HepG2 (cell line): ENCODE measurements around the gene PHF23. TPM values are rescaled to one million over a fixed set of nuclear protein-coding genes. Genes with fewer than 3 reads are reported as not detected.

Experiments used
- ELF4 ChIP-seq: sonication (generic); formaldehyde crosslinking; IDR thresholded peaks from 2 replicates; pipeline ENCODE4 v1.5.0; 2020; ENCODE audit warnings: missing genetic modification reagents, mild to moderate bottlenecking, moderate library complexity, borderline replicate concordance
- ESRRA ChIP-seq: sonication (generic); formaldehyde crosslinking; IDR thresholded peaks from 2 replicates; pipeline ENCODE4 v1.5.1; 2020; ENCODE audit warnings: mild to moderate bottlenecking, low read depth, missing genetic modification reagents
- JUND ChIP-seq: sonication (generic); formaldehyde crosslinking; IDR thresholded peaks from 2 replicates; pipeline ENCODE4 v1.8.0; 2022; ENCODE audit warnings: mild to moderate bottlenecking, missing genetic modification reagents
- MED8 ChIP-seq: sonication (generic); formaldehyde crosslinking; IDR thresholded peaks from 2 replicates; pipeline ENCODE4 v1.8.1; 2023; ENCODE audit warnings: mild to moderate bottlenecking, missing genetic modification reagents; ENCODE audit not compliant: insufficient replicate concordance
- RBM22 ChIP-seq: fragments of 200-400 bp; formaldehyde crosslinking; optimal IDR thresholded peaks from 2 replicates; pipeline ENCODE3; 2017; ENCODE audit warnings: mild to moderate bottlenecking, low read length, moderate library complexity
- TBX2 ChIP-seq: sonication (generic); formaldehyde crosslinking; IDR thresholded peaks from 2 replicates; pipeline ENCODE4 v1.5.0; 2020; ENCODE audit warnings: missing genetic modification reagents, mild to moderate bottlenecking, borderline replicate concordance
- ZFP90 ChIP-seq: sonication (generic); formaldehyde crosslinking; IDR thresholded peaks from 2 replicates; pipeline ENCODE4 v1.8.0; 2022; ENCODE audit warnings: missing genetic modification reagents, mild to moderate bottlenecking, inconsistent platforms, borderline replicate concordance
- ZNF143 ChIP-seq: sonication (generic); formaldehyde crosslinking; IDR thresholded peaks from 2 replicates; pipeline ENCODE4 v1.4.0; 2020; ENCODE audit warnings: missing genetic modification reagents
- ZNF317 ChIP-seq: sonication (generic); formaldehyde crosslinking; IDR thresholded peaks from 2 replicates; pipeline ENCODE4 v1.5.0; 2020; ENCODE audit warnings: mild to moderate bottlenecking, missing genetic modification reagents
- ZNF383 ChIP-seq: sonication (generic); formaldehyde crosslinking; IDR thresholded peaks from 2 replicates; pipeline ENCODE4 v1.4.0; 2020; ENCODE audit warnings: missing genetic modification reagents, mild to moderate bottlenecking, borderline replicate concordance
- ZNF589 ChIP-seq: sonication (generic); formaldehyde crosslinking; conservative IDR thresholded peaks from 2 replicates; pipeline ENCODE4 v1.8.0; 2022; ENCODE audit warnings: mild to moderate bottlenecking, moderate library complexity, missing genetic modification reagents
- polyA plus RNA-seq, 8 experiments: library from polyadenylated mRNA; depleted of rRNA in 3 of 8; stranded (reverse) in 7 of 8; unstranded in 1 of 8; fragments of >200 nt; fragmentation: Illumina TruSeq in 4 of 8; extraction: Trizol in 4 of 8; gene quantifications; 2 replicates each; pipeline versions ENCODE4 v1.2.1 to v1.2.3, GENCODE V29; 2011 to 2016; ENCODE audit warnings: low read depth in 4 of 8, missing spikeins in 1 of 8, mixed read lengths in 1 of 8; ENCODE audit not compliant: insufficient read depth in 1 of 8
- total RNA-seq, 5 experiments: library from RNA; depleted of rRNA; stranded (reverse); fragments of >200 nt; fragmentation: Illumina TruSeq; extraction: Trizol; gene quantifications; 2 replicates each; pipeline ENCODE4 v1.2.3, GENCODE V29; 2016; ENCODE audit warnings: low read depth in 1 of 5
- TF ChIP-seq, protein P1 (sequence below): sonication (generic); formaldehyde crosslinking; IDR thresholded peaks from 2 replicates; pipeline ENCODE4 v1.4.0; 2020; ENCODE audit warnings: missing genetic modification reagents
- TF ChIP-seq, protein P2 (sequence below): sonication (generic); formaldehyde crosslinking; IDR thresholded peaks from 2 replicates; pipeline ENCODE4 v1.5.0; 2020; ENCODE audit warnings: mild to moderate bottlenecking, missing genetic modification reagents, borderline replicate concordance
- TF ChIP-seq, protein P3 (sequence below): sonication (generic); formaldehyde crosslinking; IDR thresholded peaks from 2 replicates; pipeline ENCODE4 v1.5.0; 2020; ENCODE audit warnings: missing genetic modification reagents, mild to moderate bottlenecking, borderline replicate concordance
- TF ChIP-seq, protein P4 (sequence below): IDR thresholded peaks from 2 replicates; pipeline ENCODE4 v1.6.1; 2016; ENCODE audit warnings: missing biosample characterization, missing genetic modification reagents, low read depth
- TF ChIP-seq, protein P5 (sequence below): sonication (generic); formaldehyde crosslinking; IDR thresholded peaks from 2 replicates; pipeline ENCODE4 v1.9.0; 2022; ENCODE audit warnings: missing genetic modification reagents, mild to moderate bottlenecking, borderline replicate concordance

Gene PHF23
- total and polyA plus RNA-seq, 2 of the 13 experiments (the other 11 are each of a cell fraction or from before 2014, with no cell fraction given), result 27.6 to 33.2 TPM

DNA sequence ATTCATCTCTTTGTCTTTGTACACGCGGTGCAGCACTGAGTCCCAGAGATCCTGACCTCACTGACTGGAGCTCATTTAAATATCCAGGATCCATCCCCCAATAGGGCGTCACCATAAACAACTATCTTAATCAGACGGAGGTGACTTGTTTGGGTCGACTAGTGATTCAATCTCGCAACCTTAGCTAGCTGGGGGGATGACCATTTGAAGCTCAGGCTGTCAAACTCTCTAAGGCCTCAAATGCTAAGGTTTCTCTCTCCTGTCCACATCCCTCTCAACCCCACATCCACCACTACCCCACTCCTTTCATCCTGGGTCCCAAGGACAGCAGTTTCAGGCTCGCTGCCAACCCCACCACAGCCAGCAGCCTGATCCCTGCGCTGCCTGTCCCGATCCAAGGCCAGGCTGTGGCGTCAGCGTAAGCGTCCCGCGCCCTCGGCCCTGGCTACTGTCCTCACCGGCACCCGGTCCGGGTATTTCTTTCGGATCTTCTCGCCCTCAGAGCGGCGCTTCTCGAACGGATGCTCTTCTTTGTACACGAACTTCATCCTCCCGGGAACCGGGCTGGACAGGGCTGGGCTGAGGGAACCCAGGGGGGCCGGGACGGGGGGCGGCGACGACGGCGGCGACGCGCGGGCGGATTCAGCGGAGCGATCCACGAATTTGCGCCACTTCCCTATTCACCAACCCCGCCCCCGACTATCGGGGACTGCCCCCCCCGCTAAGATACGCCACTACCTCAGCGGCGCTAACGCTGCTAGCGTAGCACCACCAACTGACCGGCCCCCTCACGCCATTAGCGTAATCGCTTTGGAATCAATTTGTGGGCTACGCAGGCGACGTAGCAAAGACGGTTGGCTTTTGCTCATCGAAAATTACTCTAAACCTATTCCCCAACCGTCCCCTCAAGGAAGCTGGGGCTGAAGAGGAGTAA, 2.8 kb upstream of the PHF23 start, which contains the start of gene GABARAP (continued):
- peak; percentile 39; the same call in 1 of the 2 replicates for TF ChIP-seq JUND (CRISPR knock-in tag)
- peak; percentile 46; the same call in 1 of the 2 replicates for TF ChIP-seq ESRRA
- TF ChIP-seq, protein P1, sequence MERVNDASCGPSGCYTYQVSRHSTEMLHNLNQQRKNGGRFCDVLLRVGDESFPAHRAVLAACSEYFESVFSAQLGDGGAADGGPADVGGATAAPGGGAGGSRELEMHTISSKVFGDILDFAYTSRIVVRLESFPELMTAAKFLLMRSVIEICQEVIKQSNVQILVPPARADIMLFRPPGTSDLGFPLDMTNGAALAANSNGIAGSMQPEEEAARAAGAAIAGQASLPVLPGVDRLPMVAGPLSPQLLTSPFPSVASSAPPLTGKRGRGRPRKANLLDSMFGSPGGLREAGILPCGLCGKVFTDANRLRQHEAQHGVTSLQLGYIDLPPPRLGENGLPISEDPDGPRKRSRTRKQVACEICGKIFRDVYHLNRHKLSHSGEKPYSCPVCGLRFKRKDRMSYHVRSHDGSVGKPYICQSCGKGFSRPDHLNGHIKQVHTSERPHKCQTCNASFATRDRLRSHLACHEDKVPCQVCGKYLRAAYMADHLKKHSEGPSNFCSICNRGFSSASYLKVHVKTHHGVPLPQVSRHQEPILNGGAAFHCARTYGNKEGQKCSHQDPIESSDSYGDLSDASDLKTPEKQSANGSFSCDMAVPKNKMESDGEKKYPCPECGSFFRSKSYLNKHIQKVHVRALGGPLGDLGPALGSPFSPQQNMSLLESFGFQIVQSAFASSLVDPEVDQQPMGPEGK (CRISPR knock-in tag), result peak; percentile 97
- TF ChIP-seq RBM22, result no peak
- peak; percentile 72; the same call in 1 of the 2 replicates for TF ChIP-seq TBX2
- TF ChIP-seq, protein P2, sequence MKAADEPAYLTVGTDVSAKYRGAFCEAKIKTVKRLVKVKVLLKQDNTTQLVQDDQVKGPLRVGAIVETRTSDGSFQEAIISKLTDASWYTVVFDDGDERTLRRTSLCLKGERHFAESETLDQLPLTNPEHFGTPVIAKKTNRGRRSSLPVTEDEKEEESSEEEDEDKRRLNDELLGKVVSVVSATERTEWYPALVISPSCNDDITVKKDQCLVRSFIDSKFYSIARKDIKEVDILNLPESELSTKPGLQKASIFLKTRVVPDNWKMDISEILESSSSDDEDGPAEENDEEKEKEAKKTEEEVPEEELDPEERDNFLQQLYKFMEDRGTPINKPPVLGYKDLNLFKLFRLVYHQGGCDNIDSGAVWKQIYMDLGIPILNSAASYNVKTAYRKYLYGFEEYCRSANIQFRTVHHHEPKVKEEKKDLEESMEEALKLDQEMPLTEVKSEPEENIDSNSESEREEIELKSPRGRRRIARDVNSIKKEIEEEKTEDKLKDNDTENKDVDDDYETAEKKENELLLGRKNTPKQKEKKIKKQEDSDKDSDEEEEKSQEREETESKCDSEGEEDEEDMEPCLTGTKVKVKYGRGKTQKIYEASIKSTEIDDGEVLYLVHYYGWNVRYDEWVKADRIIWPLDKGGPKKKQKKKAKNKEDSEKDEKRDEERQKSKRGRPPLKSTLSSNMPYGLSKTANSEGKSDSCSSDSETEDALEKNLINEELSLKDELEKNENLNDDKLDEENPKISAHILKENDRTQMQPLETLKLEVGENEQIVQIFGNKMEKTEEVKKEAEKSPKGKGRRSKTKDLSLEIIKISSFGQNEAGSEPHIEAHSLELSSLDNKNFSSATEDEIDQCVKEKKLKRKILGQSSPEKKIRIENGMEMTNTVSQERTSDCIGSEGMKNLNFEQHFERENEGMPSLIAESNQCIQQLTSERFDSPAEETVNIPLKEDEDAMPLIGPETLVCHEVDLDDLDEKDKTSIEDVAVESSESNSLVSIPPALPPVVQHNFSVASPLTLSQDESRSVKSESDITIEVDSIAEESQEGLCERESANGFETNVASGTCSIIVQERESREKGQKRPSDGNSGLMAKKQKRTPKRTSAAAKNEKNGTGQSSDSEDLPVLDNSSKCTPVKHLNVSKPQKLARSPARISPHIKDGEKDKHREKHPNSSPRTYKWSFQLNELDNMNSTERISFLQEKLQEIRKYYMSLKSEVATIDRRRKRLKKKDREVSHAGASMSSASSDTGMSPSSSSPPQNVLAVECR (CRISPR knock-in tag), result peak; percentile 80
- TF ChIP-seq, protein P3, sequence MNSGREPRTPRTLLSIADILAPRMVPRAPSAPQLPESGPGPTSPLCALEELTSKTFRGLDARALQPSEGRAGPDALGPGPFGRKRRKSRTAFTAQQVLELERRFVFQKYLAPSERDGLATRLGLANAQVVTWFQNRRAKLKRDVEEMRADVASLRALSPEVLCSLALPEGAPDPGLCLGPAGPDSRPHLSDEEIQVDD (CRISPR knock-in tag), result 0 out of 2 replicates have a peak, but pooled peaks have one; percentile 57
- TF ChIP-seq, protein P4, sequence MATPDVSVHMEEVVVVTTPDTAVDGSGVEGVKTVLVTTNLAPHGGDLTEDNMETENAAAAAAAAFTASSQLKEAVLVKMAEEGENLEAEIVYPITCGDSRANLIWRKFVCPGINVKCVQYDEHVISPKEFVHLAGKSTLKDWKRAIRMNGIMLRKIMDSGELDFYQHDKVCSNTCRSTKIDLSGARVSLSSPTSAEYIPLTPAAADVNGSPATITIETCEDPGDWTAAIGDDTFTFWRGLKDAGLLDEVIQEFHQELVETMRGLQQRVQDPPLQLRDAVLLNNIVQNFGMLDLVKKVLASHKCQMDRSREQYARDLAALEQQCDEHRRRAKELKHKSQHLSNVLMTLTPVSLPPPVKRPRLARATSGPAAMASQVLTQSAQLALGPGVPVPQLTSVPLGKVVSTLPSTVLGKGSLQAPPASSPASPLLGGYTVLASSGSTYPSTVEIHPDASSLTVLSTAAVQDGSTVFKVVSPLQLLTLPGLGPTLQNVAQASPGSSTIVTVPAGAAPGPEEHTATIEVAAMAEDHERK (CRISPR knock-in tag), result 0 out of 2 replicates have a peak, but pooled peaks have one; percentile 46
- peak; percentile 59; the same call in 1 of the 2 replicates for TF ChIP-seq ZNF317 (CRISPR knock-in tag)
- TF ChIP-seq MED8 (CRISPR knock-in tag), result peak; percentile 39
- TF ChIP-seq ELF4 (CRISPR knock-in tag), result 0 out of 2 replicates have a peak, but pooled peaks have one; percentile 11
- no peak for TF ChIP-seq ZNF589 (CRISPR knock-in tag)
- 0 out of 2 replicates have a peak, but pooled peaks have one; percentile 10 for TF ChIP-seq ZFP90 (CRISPR knock-in tag)
- TF ChIP-seq, protein P5, sequence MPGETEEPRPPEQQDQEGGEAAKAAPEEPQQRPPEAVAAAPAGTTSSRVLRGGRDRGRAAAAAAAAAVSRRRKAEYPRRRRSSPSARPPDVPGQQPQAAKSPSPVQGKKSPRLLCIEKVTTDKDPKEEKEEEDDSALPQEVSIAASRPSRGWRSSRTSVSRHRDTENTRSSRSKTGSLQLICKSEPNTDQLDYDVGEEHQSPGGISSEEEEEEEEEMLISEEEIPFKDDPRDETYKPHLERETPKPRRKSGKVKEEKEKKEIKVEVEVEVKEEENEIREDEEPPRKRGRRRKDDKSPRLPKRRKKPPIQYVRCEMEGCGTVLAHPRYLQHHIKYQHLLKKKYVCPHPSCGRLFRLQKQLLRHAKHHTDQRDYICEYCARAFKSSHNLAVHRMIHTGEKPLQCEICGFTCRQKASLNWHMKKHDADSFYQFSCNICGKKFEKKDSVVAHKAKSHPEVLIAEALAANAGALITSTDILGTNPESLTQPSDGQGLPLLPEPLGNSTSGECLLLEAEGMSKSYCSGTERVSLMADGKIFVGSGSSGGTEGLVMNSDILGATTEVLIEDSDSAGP (CRISPR knock-in tag), result peak; percentile 76; the same call in 1 of the 2 replicates
- TF ChIP-seq ZNF143, result peak; percentile 10; the same call in 1 of the 2 replicates
- no peak for TF ChIP-seq ZNF383 (CRISPR knock-in tag)
